HG02884 (cell line): ENCODE results near the gene TNIP3.
"Not testable (repeated sequence)": the region's sequence is repeated elsewhere in the genome, so short reads cannot be mapped to it uniquely, and the experiment has no call there.

Source experiments
- ATAC-seq: cut with Tn5 transposase; IDR thresholded peaks from one replicate; pipeline ENCODE4 v1.9.1; 2021; ENCODE audit warnings: mild to moderate bottlenecking, moderate library complexity; ENCODE audit not compliant: unreplicated experiment

The TNIP3 gene

GRCh38 chr4:121177246-121178137 lies 13.4 kb upstream of the TNIP3 start:
- ATAC-seq, result no peak

DNA sequence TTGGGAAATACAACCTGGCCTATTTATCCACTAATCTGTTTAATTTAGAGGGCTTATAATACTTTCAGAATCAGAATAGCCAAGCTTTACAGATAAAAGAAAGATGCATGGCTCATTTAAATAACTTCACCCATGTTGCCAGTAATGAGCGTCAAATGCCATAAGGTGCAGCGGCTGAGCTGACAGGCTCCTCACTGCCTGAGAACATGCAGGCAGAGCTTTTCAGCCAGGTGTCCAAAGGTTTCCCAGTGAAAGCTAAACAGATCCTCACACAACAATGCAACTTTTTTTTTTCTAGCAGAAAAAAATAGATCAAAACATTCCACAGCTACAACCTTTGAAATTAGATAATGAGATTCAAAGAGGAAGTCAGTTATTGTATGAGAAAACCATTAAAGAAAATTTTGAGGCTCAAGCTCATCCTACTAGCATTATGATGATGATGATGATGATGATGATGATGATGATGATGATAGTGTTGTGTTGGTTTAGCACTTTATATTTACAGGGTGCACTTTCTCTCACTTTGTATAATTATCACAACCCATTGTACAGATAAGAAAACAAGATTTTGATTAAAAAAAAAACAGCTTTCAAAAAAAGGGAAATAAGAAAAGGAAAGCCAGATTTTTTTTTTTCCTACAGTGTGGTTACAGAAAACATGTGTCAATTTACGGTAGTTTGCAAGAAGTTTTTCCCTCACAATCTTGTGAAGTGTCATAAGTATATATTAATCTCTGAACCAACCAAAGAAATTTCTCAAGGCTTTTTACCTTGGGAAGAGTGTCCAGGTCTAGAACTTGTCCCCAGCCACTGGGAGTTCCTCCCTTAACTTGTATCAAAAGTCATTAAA lies 12.2 kb upstream of the TNIP3 start:
- ATAC-seq, result no peak

- not testable (repeated sequence) for ATAC-seq
These were observed 7.4 kb upstream of the TNIP3 start for GRCh38 chr4:121171477-121171876.

DNA sequence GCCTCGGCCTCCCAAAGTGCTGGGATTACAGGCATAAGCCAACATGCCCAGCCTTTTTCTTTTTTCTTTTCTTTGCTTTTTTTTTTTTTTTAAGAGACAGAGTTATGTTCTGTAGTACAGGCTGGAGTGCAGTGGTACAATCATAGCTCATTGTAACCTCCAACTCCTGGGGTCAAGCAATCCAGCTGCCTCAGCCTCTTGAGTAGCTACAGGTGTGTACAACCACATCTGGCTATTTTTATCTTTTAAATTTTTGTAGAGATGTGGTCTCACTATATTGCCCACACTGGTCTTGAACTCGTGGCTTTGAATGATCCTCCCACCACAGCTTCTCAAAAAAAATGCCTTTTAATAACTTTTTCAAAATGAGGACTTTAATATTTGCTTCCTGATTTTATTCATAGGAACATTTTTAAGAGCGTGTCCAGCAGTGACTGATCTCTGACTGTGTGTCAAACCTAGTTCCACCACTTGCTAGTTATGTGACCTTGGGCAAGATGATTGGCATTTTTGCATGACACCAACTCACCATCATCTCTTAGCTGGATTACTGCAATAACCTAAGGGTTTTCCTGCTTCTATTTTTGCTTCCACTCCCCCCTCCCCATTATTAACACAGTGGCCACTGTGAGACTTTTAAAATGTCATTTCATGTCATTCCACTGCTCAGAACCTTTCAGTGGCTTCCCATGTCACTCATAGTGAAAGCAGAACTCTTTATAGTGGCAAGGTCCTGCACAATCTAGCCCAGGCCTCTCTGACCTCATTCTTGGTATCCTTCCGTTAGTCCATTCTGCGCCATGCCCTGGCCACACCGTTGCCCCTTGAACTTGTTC lies 4.5 kb upstream of the TNIP3 start:
- ATAC-seq, result peak; percentile 89

DNA sequence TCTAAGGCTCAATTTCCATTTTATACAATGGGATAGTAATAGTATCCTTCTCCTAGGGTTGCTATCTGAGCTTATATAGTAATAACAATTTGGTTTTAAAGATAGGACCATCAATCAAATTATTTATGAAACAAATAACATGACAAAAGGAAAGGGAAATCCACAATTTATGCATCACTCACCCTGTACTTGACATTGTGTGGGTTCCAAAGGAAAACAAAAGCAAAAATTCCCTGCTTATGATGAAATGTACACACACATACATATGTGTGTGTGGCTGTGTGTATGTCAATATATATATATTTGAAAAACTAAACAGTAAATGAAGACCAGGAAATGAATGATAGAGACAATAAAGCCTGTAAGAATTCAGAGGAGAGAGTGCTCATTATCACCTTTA lies 2.9 kb upstream of the TNIP3 start:
- no peak for ATAC-seq

DNA sequence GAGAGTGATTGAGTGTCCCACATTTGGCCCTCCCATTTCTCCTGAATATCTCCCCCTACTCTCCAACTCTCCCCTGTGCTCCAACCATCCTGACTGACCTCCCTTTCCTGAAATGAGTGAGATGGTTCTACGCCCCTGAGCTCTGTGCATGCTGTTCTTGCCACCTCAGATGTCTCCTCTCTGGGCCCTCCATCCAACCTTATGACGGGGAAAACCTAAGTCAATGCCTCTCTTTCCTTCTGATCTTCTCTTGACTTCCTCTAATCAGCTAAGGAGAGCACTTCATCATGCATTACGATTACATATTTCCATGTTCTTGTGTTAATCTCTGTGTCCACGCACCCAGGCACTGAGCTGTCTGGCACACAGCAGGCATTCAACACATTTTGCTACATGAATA lies 1.1 kb upstream of the TNIP3 start:
- no peak for ATAC-seq

- no peak for ATAC-seq
These were observed 7.0 kb downstream of the TNIP3 start for GRCh38 chr4:121156822-121157769.

GRCh38 chr4:121155893-121156292 lies 8.2 kb downstream of the TNIP3 start:
- no peak for ATAC-seq

DNA sequence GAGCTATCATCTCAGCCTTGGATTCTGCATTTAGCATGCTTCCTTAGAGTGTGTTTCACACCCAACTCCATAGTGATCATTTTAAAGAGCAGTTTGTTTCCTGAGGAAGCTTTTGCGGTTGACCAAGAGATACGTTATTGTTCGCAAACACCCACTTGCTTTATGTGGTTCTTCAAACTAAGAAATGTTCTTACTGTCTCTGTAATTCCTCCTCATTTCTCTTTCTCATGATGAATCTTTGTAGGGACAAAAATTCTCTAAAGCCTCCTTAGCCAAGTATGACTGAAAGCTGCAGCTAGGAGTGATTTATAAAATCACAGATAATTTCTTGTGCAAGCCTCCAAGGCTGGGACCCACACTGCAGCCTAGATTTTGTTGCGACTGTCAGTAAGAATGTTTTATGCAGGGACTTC lies 10.0 kb downstream of the TNIP3 start:
- peak; percentile 73 for ATAC-seq

DNA sequence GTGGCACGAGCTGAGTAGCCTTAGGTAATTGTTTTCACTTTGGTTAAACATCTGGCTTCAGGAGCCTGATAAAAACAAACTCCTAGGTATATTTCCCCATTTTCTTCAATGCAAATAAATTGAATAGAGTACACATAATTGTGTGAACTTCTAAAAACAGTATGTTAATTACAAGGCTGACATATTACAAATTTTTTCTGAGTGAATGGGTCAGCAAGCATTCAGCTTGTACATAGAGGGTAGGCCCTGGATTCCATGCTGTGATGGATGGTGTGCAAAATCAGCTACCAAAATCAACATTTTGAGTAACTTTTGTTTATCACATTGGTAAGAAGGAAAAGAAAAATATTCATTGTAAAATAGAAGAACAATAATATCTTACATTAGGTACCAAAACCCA lies 12.2 kb downstream of the TNIP3 start:
- ATAC-seq, result no peak

DNA sequence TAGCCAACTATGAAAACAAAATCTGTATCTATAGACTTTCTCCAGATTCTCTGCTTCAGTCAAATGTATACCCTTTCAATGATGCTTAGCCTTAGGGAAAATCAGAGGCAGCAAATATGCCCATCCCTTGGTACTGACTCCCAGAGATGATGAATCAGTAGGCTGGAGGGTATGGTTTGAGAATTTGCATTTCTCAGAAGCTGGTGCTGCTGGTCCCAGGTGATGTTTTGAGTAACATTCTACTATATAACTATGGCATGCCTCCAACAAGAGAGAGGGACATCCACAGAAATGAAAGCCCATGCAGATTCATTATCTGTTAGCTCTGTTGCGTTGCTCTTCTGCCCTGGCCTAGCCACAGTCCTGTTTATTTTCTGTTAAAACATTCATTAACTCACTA lies 13.6 kb downstream of the TNIP3 start:
- no peak for ATAC-seq

GRCh38 chr4:121150003-121150402 lies 14.1 kb downstream of the TNIP3 start:
- ATAC-seq, result no peak

DNA sequence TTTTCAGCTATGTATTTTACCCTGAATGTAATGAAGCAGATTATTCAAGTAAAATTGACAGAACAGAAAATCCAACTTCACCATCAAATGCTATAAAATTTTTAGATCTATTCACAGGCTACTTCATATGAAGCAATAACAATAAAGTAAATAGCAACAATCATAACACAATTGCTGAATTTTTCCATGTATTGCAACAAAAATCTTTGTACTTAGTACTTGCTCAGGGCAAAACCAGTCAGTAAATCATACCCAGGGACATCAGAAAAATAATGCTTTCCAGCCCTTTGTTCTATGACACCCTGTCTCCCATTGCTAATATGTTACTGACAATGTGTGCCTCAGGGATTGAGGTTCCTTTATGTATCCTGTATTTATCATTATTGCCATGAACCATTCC lies 15.5 kb downstream of the TNIP3 start:
- ATAC-seq, result no peak

DNA sequence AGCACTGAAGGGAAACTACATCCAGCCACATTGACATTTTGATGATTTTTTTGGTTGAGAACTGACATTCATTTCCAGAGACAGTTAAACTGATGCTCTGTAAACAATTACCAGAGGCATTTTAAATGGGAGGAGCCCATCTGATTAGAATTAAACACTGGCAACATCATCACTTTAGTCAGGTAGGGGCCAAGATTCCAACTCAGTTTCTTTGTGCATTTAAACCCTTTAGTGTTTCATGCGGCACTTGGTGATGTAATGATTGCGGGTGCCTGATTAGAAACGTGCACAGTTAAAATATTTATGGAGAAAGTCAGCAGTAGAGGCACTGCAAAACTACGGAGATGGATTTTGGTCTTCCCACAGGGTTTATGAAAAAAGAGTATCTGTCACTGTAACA lies 16.1 kb downstream of the TNIP3 start:
- no peak for ATAC-seq

GRCh38 chr4:121146530-121146929 lies 17.6 kb downstream of the TNIP3 start:
- no peak for ATAC-seq

DNA sequence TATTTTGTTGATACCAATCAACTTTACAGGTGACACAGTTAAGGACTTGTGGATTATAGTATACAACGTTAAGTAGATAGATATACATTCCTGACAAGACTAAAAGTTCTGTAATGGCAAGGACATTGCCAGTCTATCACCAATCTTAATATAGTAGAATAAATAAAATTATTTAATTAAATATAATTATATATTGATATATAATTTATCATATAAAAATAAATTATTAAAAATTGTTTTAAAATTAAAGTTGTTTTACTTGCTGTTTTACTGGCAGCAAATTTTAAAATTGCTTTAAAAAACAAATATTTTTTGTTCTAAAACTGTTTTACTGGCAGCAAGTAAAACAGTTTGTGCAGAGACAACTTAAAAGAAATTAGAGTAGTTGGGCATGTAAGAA lies 18.7 kb downstream of the TNIP3 start:
- no peak for ATAC-seq

GRCh38 chr4:121144021-121144420 lies 20.1 kb downstream of the TNIP3 start:
- no peak for ATAC-seq

GRCh38 chr4:121143131-121143530 lies 21.0 kb downstream of the TNIP3 start:
- ATAC-seq, result no peak

DNA sequence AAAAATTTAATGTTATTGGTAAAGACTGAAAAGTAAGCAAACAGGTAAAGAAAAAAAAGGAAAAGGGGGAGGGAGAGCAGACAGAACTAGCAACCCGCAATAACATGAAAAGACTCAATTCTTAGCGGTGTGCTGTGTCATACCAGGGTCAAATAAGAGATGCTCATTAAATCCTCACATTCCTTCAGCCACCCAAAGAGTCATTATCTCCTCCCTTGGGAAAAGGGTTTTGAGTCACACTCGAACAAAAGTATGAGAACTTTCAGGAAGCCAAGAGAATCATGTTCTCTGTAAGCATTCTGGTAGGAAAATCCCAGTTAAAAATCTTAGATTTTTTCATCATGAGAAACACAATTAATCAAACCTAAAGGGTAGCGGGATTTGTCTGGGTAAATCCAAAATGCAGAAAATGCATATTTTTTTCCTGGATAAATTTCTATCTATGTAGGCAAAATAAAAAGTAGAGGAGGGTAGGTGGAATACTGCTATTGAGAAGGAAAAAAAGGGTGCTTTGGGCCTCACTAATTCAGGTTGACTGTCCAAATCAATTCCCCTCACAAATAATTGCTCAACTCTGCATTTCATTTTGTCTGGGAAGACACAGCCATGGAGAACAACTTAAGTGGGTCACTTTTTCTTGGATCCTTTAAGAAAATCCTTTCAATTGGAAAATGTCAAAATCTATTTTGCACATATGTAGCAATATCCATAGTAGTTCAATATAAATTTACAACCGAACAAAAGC lies 23.2 kb downstream of the TNIP3 start:
- ATAC-seq, result no peak
